H1 (cell line): ENCODE results near the gene KIAA1328. TPM values are rescaled to one million over a fixed set of nuclear protein-coding genes. Genes with fewer than 3 reads are reported as not detected.

Experiments
- CTCF ChIA-PET: fragments of 300-600 bp; sonication (Branson Sonifier 250); formaldehyde crosslinking; loops from one replicate; lab custom pipeline; 2021; ENCODE audit not compliant: partially characterized antibody; lab: Charles Lee
- POLR2A ChIA-PET: fragments of 300-600 bp; sonication (Branson Sonifier 250); formaldehyde crosslinking; loops from one replicate; lab custom pipeline; 2021; ENCODE audit warnings: inconsistent platforms; ENCODE audit not compliant: partially characterized antibody; lab: Charles Lee
- DNase-seq, 2 experiments: peaks; one replicate each; pipeline versions ENCODE4 v3.0.0 to v3.0.0-alpha.2; 2010 to 2022; ENCODE audit warnings: low spot score in 2 of 2, low read depth in 1 of 2, mixed read lengths in 1 of 2
- FAIRE-seq: peaks from 2 replicates; lab custom pipeline; 2011; peaks lifted over from hg19 to GRCh38; lab: Jason Lieb, UNC
- H2AFZ ChIP-seq: 2 replicates; pipeline ENCODE4 v1.8.1; 2012; ENCODE audit warnings: low read length, inconsistent platforms
- H2AK5ac ChIP-seq: 2 replicates; pipeline ENCODE4 v1.6.1; 2013; ENCODE audit warnings: low read depth, low read length
- H2BK120ac ChIP-seq: replicated peaks from 2 replicates; pipeline ENCODE3; 2013; ENCODE audit warnings: low read depth, low read length, inconsistent platforms
- H2BK12ac ChIP-seq: 2 replicates; pipeline ENCODE4 v1.6.1; 2013; ENCODE audit warnings: low read depth, low read length
- H2BK15ac ChIP-seq: 2 replicates; pipeline ENCODE4 v1.6.1; 2013; ENCODE audit warnings: low read length
- H2BK20ac ChIP-seq: 2 replicates; pipeline ENCODE4 v1.6.1; 2013; ENCODE audit warnings: low read length
- H2BK5ac ChIP-seq: 2 replicates; pipeline ENCODE4 v1.6.1; 2013; ENCODE audit warnings: low read depth, low read length
- H3K14ac ChIP-seq: 2 replicates; pipeline ENCODE4 v1.6.1; 2013; ENCODE audit warnings: inconsistent platforms; ENCODE audit not compliant: insufficient read length
- H3K18ac ChIP-seq: 2 replicates; pipeline ENCODE4 v1.6.1; 2013; ENCODE audit warnings: low read length; ENCODE audit errors: extremely low read depth
- H3K23ac ChIP-seq: 2 replicates; pipeline ENCODE4 v1.6.1; 2013; ENCODE audit warnings: inconsistent platforms; ENCODE audit not compliant: insufficient read length
- H3K23me2 ChIP-seq: 2 replicates; pipeline ENCODE4 v1.6.1; 2013; ENCODE audit warnings: low read depth, low read length
- H3K27ac ChIP-seq: 2 replicates; pipeline ENCODE4 v1.6.1; 2011; ENCODE audit warnings: low read depth, low read length, inconsistent platforms
- H3K27me3 ChIP-seq, 4 experiments: replicated peaks in 1 of 4; 1 replicate in 1 of 4; 2 replicates in 3 of 4; pipeline versions ENCODE4 v1.6.1 to v1.8.1; 2011 to 2013; ENCODE audit warnings: low read length in 3 of 4, mild to moderate bottlenecking in 3 of 4, inconsistent platforms in 2 of 4, mixed read lengths in 2 of 4, moderate library complexity in 1 of 4; ENCODE audit not compliant: control insufficient read depth in 3 of 4, insufficient read depth in 3 of 4; ENCODE audit errors: extremely low read depth in 1 of 4
- H3K36me3 ChIP-seq, 4 experiments: 2 replicates each; pipeline versions ENCODE4 v1.6.1 to v1.8.1; 2011 to 2013; ENCODE audit warnings: mild to moderate bottlenecking in 4 of 4, low read length in 3 of 4, moderate library complexity in 2 of 4, control low read depth in 1 of 4, inconsistent platforms in 1 of 4; ENCODE audit not compliant: insufficient read depth in 4 of 4, control insufficient read depth in 2 of 4
- H3K4ac ChIP-seq: replicated peaks from 2 replicates; pipeline ENCODE3; 2013; ENCODE audit warnings: low read length, low read depth, mixed read lengths, inconsistent platforms; ENCODE audit not compliant: insufficient read length
- H3K4me1 ChIP-seq, 4 experiments: replicated peaks in 1 of 4; 1 replicate in 1 of 4; 2 replicates in 3 of 4; pipeline versions ENCODE4 v1.6.1 to v1.8.1; 2011 to 2013; ENCODE audit warnings: low read length in 3 of 4, inconsistent platforms in 2 of 4, mixed read lengths in 1 of 4; ENCODE audit not compliant: insufficient read depth in 4 of 4, control insufficient read depth in 3 of 4
- H3K4me2 ChIP-seq, 2 experiments: 2 replicates each; pipeline versions ENCODE4 v1.6.1 to v1.8.1; 2011 to 2013; ENCODE audit warnings: low read depth in 2 of 2, low read length in 2 of 2, control low read depth in 1 of 2, inconsistent platforms in 1 of 2, mild to moderate bottlenecking in 1 of 2; ENCODE audit not compliant: insufficient read depth in 1 of 2
- H3K4me3 ChIP-seq, 4 experiments: fragments of 200-600, 300-600 bp in 1 of 4; sonication (generic), shearing (Covaris generic), sonication (Bioruptor Twin) in 1 of 4; 2 replicates each; pipeline versions ENCODE4 v1.5.1 to v1.8.1; 2011 to 2016; ENCODE audit warnings: low read length in 4 of 4, low read depth in 3 of 4, control low read depth in 2 of 4, inconsistent platforms in 2 of 4, mild to moderate bottlenecking in 2 of 4, mixed read lengths in 1 of 4, moderate library complexity in 1 of 4; ENCODE audit not compliant: insufficient read depth in 2 of 4; ENCODE audit errors: extremely low read depth in 1 of 4
- H3K56ac ChIP-seq: replicated peaks from 2 replicates; pipeline ENCODE3; 2013; ENCODE audit warnings: low read depth, mild to moderate bottlenecking, mixed read lengths, low read length, inconsistent platforms; ENCODE audit not compliant: insufficient read length
- H3K79me1 ChIP-seq: 2 replicates; pipeline ENCODE4 v1.6.1; 2013; ENCODE audit warnings: low read depth, low read length, control low read depth
- H3K79me2 ChIP-seq, 2 experiments: 2 replicates each; pipeline versions ENCODE4 v1.6.1 to v1.8.1; 2012 to 2013; ENCODE audit warnings: low read length in 2 of 2, mild to moderate bottlenecking in 2 of 2, inconsistent platforms in 1 of 2; ENCODE audit not compliant: insufficient read depth in 2 of 2, control insufficient read depth in 1 of 2
- H3K9ac ChIP-seq, 4 experiments: replicated peaks in 1 of 4; 1 replicate in 1 of 4; 2 replicates in 3 of 4; pipeline versions ENCODE4 v1.6.1 to v1.8.1; 2011 to 2013; ENCODE audit warnings: low read depth in 3 of 4, low read length in 3 of 4, control low read depth in 2 of 4, mild to moderate bottlenecking in 2 of 4, moderate library complexity in 2 of 4, inconsistent platforms in 1 of 4; ENCODE audit errors: extremely low read depth in 1 of 4
- H3K9me3 ChIP-seq, 2 experiments: 2 replicates each; pipeline versions ENCODE4 v1.6.1 to v1.8.1; 2012 to 2013; ENCODE audit warnings: mild to moderate bottlenecking in 2 of 2, moderate library complexity in 2 of 2, control low read depth in 1 of 2, inconsistent platforms in 1 of 2, low read depth in 1 of 2, low read length in 1 of 2, mixed read lengths in 1 of 2; ENCODE audit not compliant: insufficient read depth in 2 of 2
- H4K20me1 ChIP-seq, 2 experiments: replicated peaks in 1 of 2; 2 replicates each; pipeline versions ENCODE3 to v1.8.1; 2011 to 2013; ENCODE audit warnings: inconsistent platforms in 2 of 2, low read length in 2 of 2, mild to moderate bottlenecking in 1 of 2; ENCODE audit not compliant: insufficient read depth in 2 of 2, control insufficient read depth in 1 of 2
- H4K5ac ChIP-seq: 2 replicates; pipeline ENCODE4 v1.6.1; 2013; ENCODE audit warnings: low read length, low read depth, mixed read lengths, inconsistent platforms; ENCODE audit not compliant: insufficient read length
- H4K8ac ChIP-seq: 2 replicates; pipeline ENCODE4 v1.8.0; 2013; ENCODE audit warnings: mild to moderate bottlenecking, moderate library complexity, low read length, inconsistent platforms; ENCODE audit not compliant: insufficient read depth; ENCODE audit errors: extremely low read depth
- H4K91ac ChIP-seq: replicated peaks from 2 replicates; pipeline ENCODE3; 2013; ENCODE audit warnings: low read length, mixed read lengths, inconsistent platforms; ENCODE audit not compliant: insufficient read length
- BACH1 ChIP-seq: IDR thresholded peaks from 2 replicates; pipeline ENCODE4 v1.6.1; 2012; ENCODE audit warnings: low read length, improper control_type of control experiment
- CEBPB ChIP-seq: IDR thresholded peaks from 2 replicates; pipeline ENCODE4 v1.6.1; 2012; ENCODE audit warnings: low read depth, low read length
- CHD2 ChIP-seq: IDR thresholded peaks from 2 replicates; pipeline ENCODE4 v1.6.1; 2012; ENCODE audit warnings: low read length, improper control_type of control experiment
- CTBP2 ChIP-seq: IDR thresholded peaks from 2 replicates; pipeline ENCODE4 v1.7.0; 2011; ENCODE audit warnings: borderline replicate concordance, mild to moderate bottlenecking, moderate library complexity, mixed read lengths, low read length; ENCODE audit not compliant: insufficient read depth, insufficient read length
- E2F6 ChIP-seq: IDR thresholded peaks from 2 replicates; pipeline ENCODE4 v1.6.1; 2012; ENCODE audit warnings: inconsistent platforms
- EP300 ChIP-seq, 2 experiments: IDR thresholded peaks; 1 replicate in 1 of 2; 2 replicates in 1 of 2; pipeline ENCODE4 v1.6.1; 2011 to 2012; ENCODE audit warnings: low read depth in 2 of 2, low read length in 2 of 2, mild to moderate bottlenecking in 2 of 2, borderline replicate concordance in 1 of 2, inconsistent platforms in 1 of 2, moderate library complexity in 1 of 2
- HDAC6 ChIP-seq: IDR thresholded peaks from one replicate; pipeline ENCODE4 v1.7.1; 2012; ENCODE audit warnings: low read depth, mild to moderate bottlenecking, inconsistent platforms, low read length, moderate library complexity
- NANOG ChIP-seq: IDR thresholded peaks from 2 replicates; pipeline ENCODE4 v1.6.1; 2011; ENCODE audit warnings: low read length, low read depth, mild to moderate bottlenecking, inconsistent platforms; ENCODE audit not compliant: insufficient read depth, poor library complexity, severe bottlenecking
- PHF8 ChIP-seq: fragments of 200-600 bp; sonication (generic); conservative IDR thresholded peaks from 2 replicates; pipeline ENCODE4 v1.7.1; 2012; ENCODE audit warnings: low read depth, mild to moderate bottlenecking, inconsistent platforms, low read length, moderate library complexity
- POU5F1 ChIP-seq: IDR thresholded peaks from 2 replicates; pipeline ENCODE4 v1.6.1; 2011; ENCODE audit warnings: low read depth, mild to moderate bottlenecking, low read length, moderate library complexity
- SUZ12 ChIP-seq: fragments of 200-600 bp; sonication (generic); IDR thresholded peaks from 2 replicates; pipeline ENCODE4 v1.6.1; 2012; ENCODE audit warnings: mild to moderate bottlenecking, inconsistent platforms, low read length, moderate library complexity, mixed read lengths
- TAF7 ChIP-seq: optimal IDR thresholded peaks from 2 replicates; pipeline ENCODE3; 2011; ENCODE audit warnings: low read depth, mild to moderate bottlenecking, inconsistent platforms, low read length, moderate library complexity, borderline replicate concordance
- TBP ChIP-seq: IDR thresholded peaks from 2 replicates; pipeline ENCODE4 v1.6.1; 2011; ENCODE audit warnings: low read depth, low read length, improper control_type of control experiment
- TEAD4 ChIP-seq: IDR thresholded peaks from 2 replicates; pipeline ENCODE4 v1.6.1; 2012; ENCODE audit warnings: low read depth, low read length, inconsistent platforms, mixed read lengths
- WGBS, 2 experiments: shearing (Covaris generic) in 1 of 2; methylation state at CpG; one replicate each; pipeline versions ENCODE4 v1.1.6 to v1.1.7; 2013 to 2015; ENCODE audit warnings: low lambda C conversion rate in 2 of 2, mixed read lengths in 2 of 2, inconsistent platforms in 1 of 2, low coverage in 1 of 2, missing lambda C conversion rate in 1 of 2; ENCODE audit not compliant: insufficient replicate concordance in 2 of 2, insufficient coverage in 1 of 2, insufficient read length in 1 of 2; ENCODE audit errors: extremely low coverage in 1 of 2, missing lambda C conversion rate in 1 of 2; 5-methylcytosine and 5-hydroxymethylcytosine counted together
- polyA plus RNA-seq, 7 experiments: library from polyadenylated mRNA; depleted of rRNA in 3 of 7; stranded (reverse) in 5 of 7; unstranded in 2 of 7; fragments of >200 nt in 5 of 7; fragments of 200-250 nt in 2 of 7; gene quantifications; 1 replicate in 5 of 7; 2 replicates in 1 of 7; 4 replicates in 1 of 7; pipeline versions ENCODE4 v1.2.1 to v1.2.3, GENCODE V29; 2011 to 2013; ENCODE audit warnings: missing spikeins in 2 of 7, mixed read lengths in 2 of 7
- total RNA-seq: library from RNA; stranded (reverse); fragmentation: NEBNext Ultra II Directional; extraction: Animal tissue kit (Norgen Biotek cat#: 25700); gene quantifications from 2 replicates; pipeline ENCODE4 v1.2.1, GENCODE V29; 2021

The KIAA1328 gene
- total and polyA plus RNA-seq, 2 of the 8 experiments (the other 6 are each of a cell fraction or from before 2014, with no cell fraction given), result 2.6 to 5.7 TPM

GRCh38 chr18:37033419-37033818 lies 204.5 kb downstream of the KIAA1328 start:
- Histone ChIP-seq H4K8ac (no peak overlapping the region), H2AFZ (no peak overlapping the region), H3K79me2 (no peaks in the 10 kb centered on the region), H3K27me3 (no peaks in the 10 kb centered on the region), H3K4ac (no peak overlapping the region), H3K9ac (no peak overlapping the region), H3K36me3 (no peaks in the 10 kb centered on the region), H4K5ac (no peak overlapping the region), H3K4me2 (no peak overlapping the region), H2BK15ac (no peak overlapping the region), H2BK20ac (no peak overlapping the region), H4K91ac (no peak overlapping the region), H3K18ac (no peak overlapping the region), H3K14ac (no peak overlapping the region), H3K23ac (no peak overlapping the region), H3K23me2 (no peaks in the 10 kb centered on the region), H3K4me3 (no peak overlapping the region), H4K20me1 (no peaks in the 10 kb centered on the region), H2BK12ac (no peak overlapping the region), H3K56ac (no peak overlapping the region), H3K9me3 (0 out of 4 replicates have a peak, but pooled peaks cover 0 to 1% of the 10 kb centered on the region in 2 experiments), H3K79me1 (no peaks in the 10 kb centered on the region), H2BK5ac (no peak overlapping the region), H2BK120ac (no peak overlapping the region), H3K27ac (no peak overlapping the region), H3K4me1 (0 out of 7 replicates have a peak, but pooled peaks cover 0 to 2% (median 0%) of the 10 kb centered on the region in 4 experiments), H2AK5ac (no peak overlapping the region)
- FAIRE-seq (peak; percentile 73), DNase-seq (no peak)
- 94% methylated on average over 2 of the region's 2 CpGs; no CpG with 5 or more reads in 1 of the 2 experiments for WGBS, 2 experiments
- TF ChIP-seq TEAD4, result no peak
- no peak for TF ChIP-seq HDAC6
- TF ChIP-seq BACH1, result no peak
- no peak for TF ChIP-seq CTBP2
- TF ChIP-seq NANOG, result no peak
- TF ChIP-seq PHF8, result no peak
- TF ChIP-seq TAF7, result no peak
- no peak for TF ChIP-seq CHD2
- TF ChIP-seq SUZ12, result no peak
- TF ChIP-seq E2F6, result no peak
- TF ChIP-seq POU5F1, result no peak
- TF ChIP-seq EP300 (IDR thresholded peaks at IDR 0.05; ENCODE audit: borderline replicate concordance in 1 of 2, low read depth in 2 of 2, low read length in 2 of 2), result no peak
- no peak for TF ChIP-seq TBP
- TF ChIP-seq CEBPB, result no peak
- POLR2A ChIA-PET, result no interaction called here
- CTCF ChIA-PET, result interaction anchor here (0.6 kb wide), 1 partner anchor 12 kb away, joined by 3 read pairs; no protein-coding TSS in a partner anchor
